ENCODE measurements around the gene CCDC15. TPM values are rescaled to one million over a fixed set of nuclear protein-coding genes. Genes with fewer than 3 reads are reported as not detected.

CCDC15 gene
- total and polyA plus RNA-seq, 11 donors, result 0.08 to 1.8 (median 0.19) TPM

GRCh38 chr11:125061281-125061680 is 107.3 kb downstream of the CCDC15 start:
- H3K27me3 ChIP-seq, result peaks cover 0 to 16% (median 5%) of the 10 kb centered on the region in 9 donors
- H3K36me3 ChIP-seq, result no peaks in the 10 kb centered on the region
- intact Hi-C loops (cut with DNase I), result no loop called here
- no peak overlapping the region for H3K27ac ChIP-seq
- DNase-seq (no peak), ATAC-seq (no peak)
- no peak overlapping the region for H3K4me3 ChIP-seq
- 57 to 72% (median 59%) methylated on average over 4 of the region's 4 CpGs for WGBS, 4 donors
- no peak for TF ChIP-seq CTCF (IDR thresholded peaks at IDR 0.05)
- no peak for TF ChIP-seq POLR2A (IDR thresholded peaks at IDR 0.05)
- peaks cover 0 to 17% (median 7%) of the 10 kb centered on the region in 12 donors for H3K4me1 ChIP-seq
- no peaks in the 10 kb centered on the region for H3K9me3 ChIP-seq

- intact Hi-C loops (cut with DNase I), result no loop called here
- peak in 3 of 4 donors; percentile 12 to 25 (median 12) for ATAC-seq
These were observed 108.4 kb downstream of the CCDC15 start for GRCh38 chr11:125062218-125062930.

DNA sequence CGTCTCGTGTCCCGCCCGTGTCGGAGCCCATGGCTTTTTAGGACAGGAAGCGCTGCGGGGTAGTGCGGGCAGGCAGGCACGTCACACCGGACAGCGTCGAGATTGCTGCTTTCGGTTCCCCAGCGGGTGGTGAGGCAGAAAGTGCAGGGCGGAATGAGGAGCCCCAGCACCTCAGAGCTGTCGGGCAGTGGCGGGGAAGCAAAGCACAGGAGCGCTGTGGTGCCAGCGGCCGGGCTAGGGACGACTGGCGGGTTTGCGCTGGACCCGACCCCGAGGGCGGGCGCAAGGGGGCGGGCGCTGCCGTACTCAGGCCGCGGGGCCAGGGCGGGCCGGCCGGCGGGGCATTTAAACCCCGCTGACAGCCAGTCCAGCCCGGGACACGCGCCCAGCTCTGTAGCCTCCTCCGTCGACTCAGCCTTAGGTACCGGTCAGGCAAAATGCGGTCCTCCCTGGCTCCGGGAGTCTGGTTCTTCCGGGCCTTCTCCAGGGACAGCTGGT is 109.0 kb downstream of the CCDC15 start, which contains the start of gene SLC37A2:
Gene SLC37A2, plus strand, starts transcription at position 375 of the 498 bp plus-strand sequence. Its CDS starts 63 bp downstream, at position 438.
- intact Hi-C loops (cut with DNase I), result no loop called here
- Histone ChIP-seq H3K27me3 (peaks cover 0 to 26% (median 5%) of the 10 kb centered on the region in 9 donors), H3K9me3 (no peaks in the 10 kb centered on the region), H3K36me3 (no peaks in the 10 kb centered on the region), H3K4me1 (peaks cover 0 to 17% (median 7%) of the 10 kb centered on the region in 12 donors), H3K27ac (peak within 1 kb of the TSS in 9 of 12 donors; percentile 19 to 90 (median 58)), H3K4me3 (peak within 1 kb of the TSS; percentile 22 to 79 (median 67))
- 0 to 1% (median 0%) methylated on average over 17 to 46 of the region's 46 CpGs for WGBS, 4 donors
- TF ChIP-seq CTCF (IDR thresholded peaks at IDR 0.05) (peak in 6 of 12 donors; percentile 12 to 47 (median 36)), POLR2A (IDR thresholded peaks at IDR 0.05) (no peak)
- ATAC-seq (peak; percentile 71 to 95 (median 94)), DNase-seq (peak; percentile 59 to 87 (median 68))

More at GRCh38 chr11:125062218-125062930, 108.4 kb downstream of the CCDC15 start:
- no peak for TF ChIP-seq POLR2A (IDR thresholded peaks at IDR 0.05)
- TF ChIP-seq CTCF (IDR thresholded peaks at IDR 0.05), result no peak
- Histone ChIP-seq H3K27me3 (peaks cover 0 to 26% (median 5%) of the 10 kb centered on the region in 9 donors), H3K4me1 (peaks cover 0 to 17% (median 7%) of the 10 kb centered on the region in 12 donors), H3K4me3 (peak overlapping the region; percentile 22 to 79 (median 67)), H3K36me3 (no peaks in the 10 kb centered on the region), H3K9me3 (no peaks in the 10 kb centered on the region), H3K27ac (peak overlapping the region in 7 of 12 donors; percentile 38 to 90 (median 60))
- WGBS, 4 donors, result 41 to 51% (median 46%) methylated on average over 17 to 19 of the region's 19 CpGs
- DNase-seq, result peak in 2 of 5 donors; percentile 8 to 23

- Histone ChIP-seq H3K4me3 (peak overlapping the region; percentile 22 to 79 (median 67)), H3K27me3 (peaks cover 0 to 26% (median 6%) of the 10 kb centered on the region in 9 donors), H3K4me1 (peaks cover 0 to 17% (median 7%) of the 10 kb centered on the region in 12 donors), H3K36me3 (no peaks in the 10 kb centered on the region), H3K27ac (peak overlapping the region in 9 of 12 donors; percentile 19 to 90 (median 58)), H3K9me3 (no peaks in the 10 kb centered on the region)
- intact Hi-C loops (cut with DNase I), result no loop called here
- TF ChIP-seq POLR2A (IDR thresholded peaks at IDR 0.05) (no peak), CTCF (IDR thresholded peaks at IDR 0.05) (no peak)
- ATAC-seq (peak in 3 of 4 donors; percentile 6 to 34 (median 18)), DNase-seq (peak in 1 of 5 donors; percentile 9)
- WGBS, 4 donors, result 4 to 33% (median 5%) methylated on average over 5 to 38 of the region's 38 CpGs
These were observed 109.5 kb downstream of the CCDC15 start for GRCh38 chr11:125063429-125064043.
